Gastrocnemius medialis (tissue), 4 donors: Measurements from ENCODE around the gene PSMC2.

Experiments used
- POLR2A ChIP-seq, 2 donors: fragments of 450-650 bp; IDR thresholded peaks; one replicate each; pipeline ENCODE4 v1.6.1; 2017; ENCODE audit warnings: antibody characterized with exemption in 2 of 2, mild to moderate bottlenecking in 2 of 2, moderate library complexity in 2 of 2
- TF ChIP-seq, protein P1 (sequence below), 5 experiments: fragments of 450-650 bp in 3 of 5; fragments of 200-600 bp in 2 of 5; sonication (generic) in 2 of 5; IDR thresholded peaks in 4 of 5; conservative IDR thresholded peaks in 1 of 5; 1 replicate in 4 of 5; 2 replicates in 1 of 5; pipeline ENCODE4 v1.5.1; 2016 to 2019; ENCODE audit warnings: antibody characterized with exemption in 5 of 5, mild to moderate bottlenecking in 3 of 5, moderate library complexity in 3 of 5

DNA sequence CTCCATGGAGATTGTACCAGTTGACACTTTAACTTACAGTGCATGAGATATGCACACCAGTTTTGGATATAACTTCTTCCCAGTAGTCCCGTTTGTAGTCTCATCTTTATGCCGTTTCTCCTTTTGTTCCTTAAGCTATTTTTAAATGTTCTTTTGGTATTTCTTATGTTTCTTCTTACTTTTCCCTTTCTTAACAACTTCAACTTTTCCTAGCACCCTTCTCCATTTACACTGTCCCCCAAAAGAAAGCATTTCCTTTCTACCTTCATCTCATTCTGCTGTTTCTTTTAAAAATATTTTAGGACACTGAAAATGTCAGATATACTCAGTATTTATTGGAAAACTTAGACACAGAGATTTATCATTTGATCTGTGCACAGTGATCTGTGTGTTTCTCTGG, 1.5 kb downstream of the PSMC2 start:
- TF ChIP-seq, protein P1, sequence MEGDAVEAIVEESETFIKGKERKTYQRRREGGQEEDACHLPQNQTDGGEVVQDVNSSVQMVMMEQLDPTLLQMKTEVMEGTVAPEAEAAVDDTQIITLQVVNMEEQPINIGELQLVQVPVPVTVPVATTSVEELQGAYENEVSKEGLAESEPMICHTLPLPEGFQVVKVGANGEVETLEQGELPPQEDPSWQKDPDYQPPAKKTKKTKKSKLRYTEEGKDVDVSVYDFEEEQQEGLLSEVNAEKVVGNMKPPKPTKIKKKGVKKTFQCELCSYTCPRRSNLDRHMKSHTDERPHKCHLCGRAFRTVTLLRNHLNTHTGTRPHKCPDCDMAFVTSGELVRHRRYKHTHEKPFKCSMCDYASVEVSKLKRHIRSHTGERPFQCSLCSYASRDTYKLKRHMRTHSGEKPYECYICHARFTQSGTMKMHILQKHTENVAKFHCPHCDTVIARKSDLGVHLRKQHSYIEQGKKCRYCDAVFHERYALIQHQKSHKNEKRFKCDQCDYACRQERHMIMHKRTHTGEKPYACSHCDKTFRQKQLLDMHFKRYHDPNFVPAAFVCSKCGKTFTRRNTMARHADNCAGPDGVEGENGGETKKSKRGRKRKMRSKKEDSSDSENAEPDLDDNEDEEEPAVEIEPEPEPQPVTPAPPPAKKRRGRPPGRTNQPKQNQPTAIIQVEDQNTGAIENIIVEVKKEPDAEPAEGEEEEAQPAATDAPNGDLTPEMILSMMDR (IDR thresholded peaks at IDR 0.05 in 4 of 5, conservative IDR thresholded peaks at IDR 0.05 in 1 of 5) = no peak
- TF ChIP-seq POLR2A (IDR thresholded peaks at IDR 0.05) = no peak
